Measurements from ENCODE around the gene AKAP8L. TPM values are rescaled to one million over a fixed set of nuclear protein-coding genes. Genes with fewer than 3 reads are reported as not detected.

The AKAP8L gene
- total and polyA plus RNA-seq, 10 of the 15 experiments (the other 5 are each of a cell fraction or from before 2014, with no cell fraction given), result 0.66 to 64.3 (median 40.0) TPM

DNA sequence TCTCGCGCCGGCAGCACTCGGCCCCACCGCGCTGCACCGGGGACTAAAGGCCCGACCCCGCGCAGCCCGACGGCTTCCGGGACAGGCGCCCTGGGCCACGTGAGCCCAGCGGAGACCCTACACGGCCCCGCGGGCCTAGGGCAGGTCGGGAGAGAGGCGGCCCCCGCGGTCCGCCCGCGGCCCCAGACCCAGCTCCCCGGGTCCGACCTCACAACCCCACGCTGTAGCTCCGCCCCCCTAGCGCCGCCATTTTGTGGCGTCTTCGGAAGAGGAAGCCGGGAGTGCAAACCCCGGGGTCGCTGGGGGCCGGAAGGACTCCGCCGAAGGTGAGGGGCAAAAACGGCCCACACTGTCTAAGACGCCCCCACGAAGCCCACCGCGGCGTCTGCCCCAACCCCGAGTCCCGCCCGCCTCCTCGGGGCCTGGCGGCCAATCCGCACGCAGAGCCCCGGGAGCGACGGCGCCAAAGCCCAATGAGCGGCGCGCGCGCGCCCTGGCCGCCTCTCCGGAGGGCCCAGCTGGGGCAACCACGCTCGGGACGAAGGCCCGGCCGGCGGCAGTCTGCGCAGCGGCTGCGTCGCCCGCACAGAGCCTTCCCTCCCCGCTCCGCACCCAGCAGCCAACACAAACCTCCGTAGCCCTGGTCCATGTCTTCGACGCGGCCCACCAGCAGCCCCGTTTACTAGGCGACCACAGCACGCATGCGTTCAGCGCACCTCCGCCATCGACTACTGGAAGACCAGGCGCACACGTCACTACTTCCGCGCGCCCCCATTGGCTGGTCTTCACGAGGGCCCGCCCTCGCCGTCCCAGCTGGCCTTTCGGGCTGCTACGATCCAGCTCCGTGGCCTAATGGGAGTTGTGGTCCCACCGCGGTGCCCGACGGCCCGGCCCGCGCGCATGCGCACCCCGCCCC lies 39.4 kb downstream of the AKAP8L start, which contains the start of gene AKAP8 (continued):
- TF ChIP-seq, protein P1, sequence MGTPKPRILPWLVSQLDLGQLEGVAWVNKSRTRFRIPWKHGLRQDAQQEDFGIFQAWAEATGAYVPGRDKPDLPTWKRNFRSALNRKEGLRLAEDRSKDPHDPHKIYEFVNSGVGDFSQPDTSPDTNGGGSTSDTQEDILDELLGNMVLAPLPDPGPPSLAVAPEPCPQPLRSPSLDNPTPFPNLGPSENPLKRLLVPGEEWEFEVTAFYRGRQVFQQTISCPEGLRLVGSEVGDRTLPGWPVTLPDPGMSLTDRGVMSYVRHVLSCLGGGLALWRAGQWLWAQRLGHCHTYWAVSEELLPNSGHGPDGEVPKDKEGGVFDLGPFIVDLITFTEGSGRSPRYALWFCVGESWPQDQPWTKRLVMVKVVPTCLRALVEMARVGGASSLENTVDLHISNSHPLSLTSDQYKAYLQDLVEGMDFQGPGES (IDR thresholded peaks at IDR 0.05), result peak; percentile 80
- TF ChIP-seq SMAD5 (IDR thresholded peaks at IDR 0.05; ENCODE audit: low read depth), result 0 out of 2 replicates have a peak, but pooled peaks have one; percentile 26
- no peak for TF ChIP-seq BMI1 (IDR thresholded peaks at IDR 0.05; ENCODE audit: borderline replicate concordance)
- TF ChIP-seq GATAD2B (conservative IDR thresholded peaks at IDR 0.05; ENCODE audit: low read depth), result peak; percentile 66; the same call in 1 of the 2 replicates
- TF ChIP-seq LARP7 (IDR thresholded peaks at IDR 0.05), result peak; percentile 54
- TF ChIP-seq PBX3 (IDR thresholded peaks at IDR 0.05; ENCODE audit: insufficient replicate concordance, low read depth, low read length), result peak; percentile 98
- TF ChIP-seq E2F4 (IDR thresholded peaks at IDR 0.05; ENCODE audit: low read depth, low read length), result 0 out of 2 replicates have a peak, but pooled peaks have one; percentile 5
- TF ChIP-seq SMARCA5 (IDR thresholded peaks at IDR 0.05), result peak; percentile 15; the same call in 1 of the 2 replicates
- no peak for TF ChIP-seq ZNF592 (IDR thresholded peaks at IDR 0.05)
- TF ChIP-seq, protein P2, sequence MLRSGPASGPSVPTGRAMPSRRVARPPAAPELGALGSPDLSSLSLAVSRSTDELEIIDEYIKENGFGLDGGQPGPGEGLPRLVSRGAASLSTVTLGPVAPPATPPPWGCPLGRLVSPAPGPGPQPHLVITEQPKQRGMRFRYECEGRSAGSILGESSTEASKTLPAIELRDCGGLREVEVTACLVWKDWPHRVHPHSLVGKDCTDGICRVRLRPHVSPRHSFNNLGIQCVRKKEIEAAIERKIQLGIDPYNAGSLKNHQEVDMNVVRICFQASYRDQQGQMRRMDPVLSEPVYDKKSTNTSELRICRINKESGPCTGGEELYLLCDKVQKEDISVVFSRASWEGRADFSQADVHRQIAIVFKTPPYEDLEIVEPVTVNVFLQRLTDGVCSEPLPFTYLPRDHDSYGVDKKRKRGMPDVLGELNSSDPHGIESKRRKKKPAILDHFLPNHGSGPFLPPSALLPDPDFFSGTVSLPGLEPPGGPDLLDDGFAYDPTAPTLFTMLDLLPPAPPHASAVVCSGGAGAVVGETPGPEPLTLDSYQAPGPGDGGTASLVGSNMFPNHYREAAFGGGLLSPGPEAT (IDR thresholded peaks at IDR 0.05; ENCODE audit: low read depth), result no peak
- TF ChIP-seq ZNF274 (IDR thresholded peaks at IDR 0.05; ENCODE audit: insufficient read depth, insufficient read length), result no peak
- TF ChIP-seq TCF3 (IDR thresholded peaks at IDR 0.05; ENCODE audit: borderline replicate concordance, insufficient read depth, low read depth, low read length), result no peak
- TF ChIP-seq NFYA (IDR thresholded peaks at IDR 0.05; ENCODE audit: borderline replicate concordance, low read depth, low read length), result peak; percentile 31; the same call in 1 of the 2 replicates
- TF ChIP-seq CTCF (IDR thresholded peaks at IDR 0.05 in 2 of 3, conservative IDR thresholded peaks at IDR 0.05 in 1 of 3; ENCODE audit: control insufficient read depth in 2 of 3, extremely low read depth in 1 of 3, insufficient read depth in 1 of 3, low read depth in 3 of 3, low read length in 3 of 3), result no peak
